HEK293 (cell line): Measurements from ENCODE around the gene TBXA2R.

ENCODE experiments used
- CTCF ChIA-PET: fragments of 350-600 bp; formaldehyde crosslinking; extraction: SDS; loops from one replicate; lab custom pipeline; 2021; ENCODE audit warnings: antibody characterized with exemption; lab: Yijun Ruan, JAX
- POLR2A ChIA-PET: fragments of 300-600 bp; formaldehyde crosslinking; extraction: SDS; loops from one replicate; lab custom pipeline; 2020; ENCODE audit warnings: antibody characterized with exemption, inconsistent platforms; lab: Yijun Ruan, JAX
- H3K27ac ChIP-seq: fragments of 200-500 bp; sonication (Bioruptor generic); 2 replicates; pipeline ENCODE4 v1.5.1; 2014; ENCODE audit warnings: low read depth, low read length, control low read depth, inconsistent platforms; ENCODE audit errors: extremely low read depth
- H3K36me3 ChIP-seq, 2 experiments: fragments of 200-500 bp in 1 of 2; sonication (Bioruptor generic) in 1 of 2; 1 replicate in 1 of 2; 2 replicates in 1 of 2; pipeline ENCODE4 v1.5.1; 2014 to 2017; ENCODE audit warnings: inconsistent platforms in 2 of 2, low read length in 2 of 2; ENCODE audit not compliant: control insufficient read depth in 2 of 2, insufficient read depth in 1 of 2
- H3K4me1 ChIP-seq: fragments of 200-500 bp; sonication (Bioruptor generic); 2 replicates; pipeline ENCODE4 v1.5.1; 2014; ENCODE audit warnings: mild to moderate bottlenecking, low read length, inconsistent platforms; ENCODE audit not compliant: control insufficient read depth, insufficient read depth
- H3K4me3 ChIP-seq: 2 replicates; pipeline ENCODE4 v1.5.1; 2011; ENCODE audit warnings: low read depth, mild to moderate bottlenecking, control low read depth, low read length, moderate library complexity
- H3K9me3 ChIP-seq: fragments of 200-500 bp; sonication (Bioruptor generic); 2 replicates; pipeline ENCODE4 v1.5.1; 2014; ENCODE audit warnings: low read depth, low read length, inconsistent platforms; ENCODE audit not compliant: control insufficient read depth, insufficient read depth
- GFI1B ChIP-seq: fragments of 450-650 bp; formaldehyde crosslinking; IDR thresholded peaks from 2 replicates; pipeline ENCODE4 v1.5.1; 2016; ENCODE audit warnings: missing biosample characterization, missing genetic modification characterization
- HOXC10 ChIP-seq: sonication (generic); formaldehyde crosslinking; IDR thresholded peaks from 2 replicates; pipeline ENCODE4 v1.8.1; 2023; ENCODE audit warnings: mild to moderate bottlenecking, missing genetic modification reagents
- KLF7 ChIP-seq: fragments of 450-650 bp; formaldehyde crosslinking; IDR thresholded peaks from 2 replicates; pipeline ENCODE4 v1.5.1; 2016; ENCODE audit warnings: missing biosample characterization, missing genetic modification characterization, borderline replicate concordance
- MEIS1 ChIP-seq: sonication (generic); formaldehyde crosslinking; IDR thresholded peaks from 2 replicates; pipeline ENCODE4 v1.8.1; 2022; ENCODE audit warnings: missing genetic modification reagents, mild to moderate bottlenecking, borderline replicate concordance
- PRDM1 ChIP-seq: fragments of 450-650 bp; formaldehyde crosslinking; IDR thresholded peaks from 2 replicates; pipeline ENCODE4; 2016; ENCODE audit warnings: missing biosample characterization, missing genetic modification characterization
- REPIN1 ChIP-seq: fragments of 450-650 bp; formaldehyde crosslinking; IDR thresholded peaks from 2 replicates; pipeline ENCODE4 v1.5.1; 2017; ENCODE audit warnings: missing biosample characterization, missing genetic modification characterization, low read depth
- SP2 ChIP-seq: fragments of 450-650 bp; formaldehyde crosslinking; IDR thresholded peaks from 2 replicates; pipeline ENCODE4 v1.5.1; 2016; ENCODE audit warnings: missing biosample characterization, missing genetic modification characterization
- ZFHX2 ChIP-seq: fragments of 450-650 bp; formaldehyde crosslinking; conservative IDR thresholded peaks from 2 replicates; pipeline ENCODE4 v1.5.1; 2016; ENCODE audit warnings: missing biosample characterization, missing genetic modification characterization
- ZFP3 ChIP-seq: fragments of 450-650 bp; formaldehyde crosslinking; IDR thresholded peaks from 2 replicates; pipeline ENCODE4 v1.5.1; 2016; ENCODE audit warnings: low read depth, missing biosample characterization, missing genetic modification characterization
- ZNF112 ChIP-seq: fragments of 450-650 bp; formaldehyde crosslinking; IDR thresholded peaks from 2 replicates; pipeline ENCODE4 v1.5.0; 2017; ENCODE audit warnings: missing biosample characterization, missing genetic modification characterization
- ZNF169 ChIP-seq: fragments of 450-650 bp; formaldehyde crosslinking; IDR thresholded peaks from 2 replicates; pipeline ENCODE4 v1.5.1; 2016; ENCODE audit warnings: missing biosample characterization, missing genetic modification characterization
- ZNF510 ChIP-seq: fragments of 450-650 bp; formaldehyde crosslinking; IDR thresholded peaks from 2 replicates; pipeline ENCODE4 v1.5.1; 2018; ENCODE audit warnings: mild to moderate bottlenecking, missing genetic modification characterization, missing biosample characterization; ENCODE audit not compliant: insufficient replicate concordance
- ZNF560 ChIP-seq: fragments of 450-650 bp; formaldehyde crosslinking; IDR thresholded peaks from 2 replicates; pipeline ENCODE4 v1.5.1; 2017; ENCODE audit warnings: missing biosample characterization, missing genetic modification characterization, borderline replicate concordance
- ZNF623 ChIP-seq: fragments of 450-650 bp; formaldehyde crosslinking; IDR thresholded peaks from 2 replicates; pipeline ENCODE4 v1.5.1; 2016; ENCODE audit warnings: missing biosample characterization, missing genetic modification characterization
- ZNF660 ChIP-seq: fragments of 450-650 bp; IDR thresholded peaks from 2 replicates; pipeline ENCODE4 v1.5.1; 2018; ENCODE audit warnings: missing biosample characterization, mild to moderate bottlenecking, missing genetic modification characterization
- TF ChIP-seq, protein P1 (sequence below): fragments of 450-650 bp; IDR thresholded peaks from 2 replicates; pipeline ENCODE4 v1.5.1; 2018; ENCODE audit warnings: missing biosample characterization, missing genetic modification characterization
- TF ChIP-seq, protein P2 (sequence below): fragments of 450-650 bp; formaldehyde crosslinking; IDR thresholded peaks from 2 replicates; pipeline ENCODE4 v1.5.1; 2016; ENCODE audit warnings: missing biosample characterization, missing genetic modification characterization
- TF ChIP-seq, protein P3 (sequence below): fragments of 450-650 bp; formaldehyde crosslinking; IDR thresholded peaks from 2 replicates; pipeline ENCODE4 v1.5.1; 2016; ENCODE audit warnings: missing biosample characterization, missing genetic modification characterization

TBXA2R gene

DNA sequence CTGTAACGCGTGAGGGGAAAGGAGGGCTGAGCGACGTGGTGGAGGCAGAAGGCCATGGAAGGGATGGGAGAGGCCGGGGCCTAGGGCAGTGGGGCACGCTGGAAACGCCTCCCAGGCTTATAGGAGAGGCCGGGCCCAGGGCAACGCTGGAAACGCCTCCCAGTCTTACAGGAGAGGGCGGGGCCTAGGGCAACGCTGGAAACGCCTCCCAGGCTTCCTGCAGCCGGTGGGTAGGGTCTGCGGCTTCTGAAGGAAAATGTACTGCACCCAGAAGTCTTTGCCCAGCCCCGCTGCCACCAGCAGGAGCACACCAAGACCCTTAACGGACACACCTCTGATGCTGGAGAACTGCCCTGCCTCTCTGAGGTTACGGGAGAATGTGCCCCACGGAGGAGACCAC is 10.8 kb upstream of the TBXA2R start:
- POLR2A ChIA-PET: no interaction called here
- Histone ChIP-seq H3K9me3 (no peaks in the 10 kb centered on the region), H3K4me1 (peaks cover 2% of the 10 kb centered on the region; the same call in 1 of the 2 replicates), H3K36me3 (peaks cover 0 to 39% of the 10 kb centered on the region in 2 experiments; a peak in 2 of 3 replicates), H3K4me3 (no peak overlapping the region), H3K27ac (no peak overlapping the region)
- TF ChIP-seq, protein P1, sequence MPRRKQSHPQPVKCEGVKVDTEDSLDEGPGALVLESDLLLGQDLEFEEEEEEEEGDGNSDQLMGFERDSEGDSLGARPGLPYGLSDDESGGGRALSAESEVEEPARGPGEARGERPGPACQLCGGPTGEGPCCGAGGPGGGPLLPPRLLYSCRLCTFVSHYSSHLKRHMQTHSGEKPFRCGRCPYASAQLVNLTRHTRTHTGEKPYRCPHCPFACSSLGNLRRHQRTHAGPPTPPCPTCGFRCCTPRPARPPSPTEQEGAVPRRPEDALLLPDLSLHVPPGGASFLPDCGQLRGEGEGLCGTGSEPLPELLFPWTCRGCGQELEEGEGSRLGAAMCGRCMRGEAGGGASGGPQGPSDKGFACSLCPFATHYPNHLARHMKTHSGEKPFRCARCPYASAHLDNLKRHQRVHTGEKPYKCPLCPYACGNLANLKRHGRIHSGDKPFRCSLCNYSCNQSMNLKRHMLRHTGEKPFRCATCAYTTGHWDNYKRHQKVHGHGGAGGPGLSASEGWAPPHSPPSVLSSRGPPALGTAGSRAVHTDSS (tag by site-specific recombination): no peak
- TF ChIP-seq ZFHX2 (tag by site-specific recombination) (no peak), GFI1B (tag by site-specific recombination) (no peak), ZFP3 (tag by site-specific recombination) (no peak), SP2 (peak; percentile 43)
- CTCF ChIA-PET: interaction anchor here (0.7 to 1.1 kb wide), 2 partner anchors 44 to 98 kb away, joined by 3 read pairs; no protein-coding TSS in a partner anchor

DNA sequence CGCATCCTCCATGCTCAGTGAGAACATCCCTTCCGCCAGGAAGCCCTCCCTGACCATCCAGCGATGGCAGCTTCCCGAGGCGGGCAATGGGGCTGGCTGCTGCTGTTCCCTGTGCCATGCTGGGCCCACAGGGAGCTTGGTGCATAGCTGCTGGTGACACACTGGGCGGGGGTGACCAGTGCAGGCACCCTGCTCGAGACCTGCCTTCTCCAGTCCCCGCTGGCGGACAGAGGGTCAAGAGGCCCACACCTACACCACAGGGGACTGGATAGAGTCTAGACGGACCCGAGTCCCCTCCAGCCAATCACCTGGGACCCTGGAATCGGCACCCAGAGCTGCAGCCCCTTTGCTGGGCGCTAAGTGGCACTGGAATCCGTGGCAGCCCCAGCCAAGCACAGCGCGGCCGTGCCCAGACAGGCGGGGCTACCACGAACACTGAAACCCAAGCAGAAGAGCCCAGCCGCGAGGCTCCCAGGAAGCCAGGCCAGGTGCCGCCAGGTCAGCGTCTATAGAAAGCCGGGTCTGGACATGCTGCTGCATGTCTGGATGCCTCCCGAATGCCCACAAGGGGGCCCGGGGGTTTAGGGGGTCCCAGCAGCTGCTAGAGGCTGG is 9.0 kb upstream of the TBXA2R start:
- Histone ChIP-seq H3K36me3 (peaks cover 0 to 45% of the 10 kb centered on the region in 2 experiments; a peak in 1 of 3 replicates), H3K27ac (no peak overlapping the region), H3K9me3 (no peaks in the 10 kb centered on the region), H3K4me1 (peaks cover 2% of the 10 kb centered on the region; the same call in 1 of the 2 replicates), H3K4me3 (no peak overlapping the region)
- POLR2A ChIA-PET: no interaction called here
- CTCF ChIA-PET: no interaction called here
- TF ChIP-seq, protein P2, sequence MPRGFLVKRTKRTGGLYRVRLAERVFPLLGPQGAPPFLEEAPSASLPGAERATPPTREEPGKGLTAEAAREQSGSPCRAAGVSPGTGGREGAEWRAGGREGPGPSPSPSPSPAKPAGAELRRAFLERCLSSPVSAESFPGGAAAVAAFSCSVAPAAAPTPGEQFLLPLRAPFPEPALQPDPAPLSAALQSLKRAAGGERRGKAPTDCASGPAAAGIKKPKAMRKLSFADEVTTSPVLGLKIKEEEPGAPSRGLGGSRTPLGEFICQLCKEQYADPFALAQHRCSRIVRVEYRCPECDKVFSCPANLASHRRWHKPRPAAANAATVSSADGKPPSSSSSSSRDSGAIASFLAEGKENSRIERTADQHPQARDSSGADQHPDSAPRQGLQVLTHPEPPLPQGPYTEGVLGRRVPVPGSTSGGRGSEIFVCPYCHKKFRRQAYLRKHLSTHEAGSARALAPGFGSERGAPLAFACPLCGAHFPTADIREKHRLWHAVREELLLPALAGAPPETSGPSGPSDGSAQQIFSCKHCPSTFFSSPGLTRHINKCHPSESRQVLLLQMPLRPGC (tag by site-specific recombination): no peak
- TF ChIP-seq ZNF560 (tag by site-specific recombination): no peak
- TF ChIP-seq ZNF112 (tag by site-specific recombination): no peak
- TF ChIP-seq MEIS1 (CRISPR knock-in tag): no peak
- TF ChIP-seq ZNF623 (tag by site-specific recombination): no peak
- no peak for TF ChIP-seq HOXC10
- no peak for TF ChIP-seq REPIN1 (tag by site-specific recombination)
- TF ChIP-seq, protein P3, sequence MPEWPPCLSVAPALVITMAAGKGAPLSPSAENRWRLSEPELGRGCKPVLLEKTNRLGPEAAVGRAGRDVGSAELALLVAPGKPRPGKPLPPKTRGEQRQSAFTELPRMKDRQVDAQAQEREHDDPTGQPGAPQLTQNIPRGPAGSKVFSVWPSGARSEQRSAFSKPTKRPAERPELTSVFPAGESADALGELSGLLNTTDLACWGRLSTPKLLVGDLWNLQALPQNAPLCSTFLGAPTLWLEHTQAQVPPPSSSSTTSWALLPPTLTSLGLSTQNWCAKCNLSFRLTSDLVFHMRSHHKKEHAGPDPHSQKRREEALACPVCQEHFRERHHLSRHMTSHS (tag by site-specific recombination): no peak
- TF ChIP-seq PRDM1 (tag by site-specific recombination): no peak
- TF ChIP-seq KLF7 (tag by site-specific recombination): no peak
- no peak for TF ChIP-seq ZNF510 (tag by site-specific recombination)
- TF ChIP-seq ZNF169 (tag by site-specific recombination): no peak
- TF ChIP-seq ZNF660: no peak
